GM19328 (cell line): ENCODE results near the gene RHBDL1.
A peak's percentile ranks its signal among the peaks of the same experiment; 100 is the strongest.

Source experiments
- ATAC-seq: cut with Tn5 transposase; IDR thresholded peaks from one replicate; pipeline ENCODE4 v1.9.1; 2021; ENCODE audit warnings: mild to moderate bottlenecking, moderate library complexity; ENCODE audit not compliant: unreplicated experiment

RHBDL1 gene

DNA sequence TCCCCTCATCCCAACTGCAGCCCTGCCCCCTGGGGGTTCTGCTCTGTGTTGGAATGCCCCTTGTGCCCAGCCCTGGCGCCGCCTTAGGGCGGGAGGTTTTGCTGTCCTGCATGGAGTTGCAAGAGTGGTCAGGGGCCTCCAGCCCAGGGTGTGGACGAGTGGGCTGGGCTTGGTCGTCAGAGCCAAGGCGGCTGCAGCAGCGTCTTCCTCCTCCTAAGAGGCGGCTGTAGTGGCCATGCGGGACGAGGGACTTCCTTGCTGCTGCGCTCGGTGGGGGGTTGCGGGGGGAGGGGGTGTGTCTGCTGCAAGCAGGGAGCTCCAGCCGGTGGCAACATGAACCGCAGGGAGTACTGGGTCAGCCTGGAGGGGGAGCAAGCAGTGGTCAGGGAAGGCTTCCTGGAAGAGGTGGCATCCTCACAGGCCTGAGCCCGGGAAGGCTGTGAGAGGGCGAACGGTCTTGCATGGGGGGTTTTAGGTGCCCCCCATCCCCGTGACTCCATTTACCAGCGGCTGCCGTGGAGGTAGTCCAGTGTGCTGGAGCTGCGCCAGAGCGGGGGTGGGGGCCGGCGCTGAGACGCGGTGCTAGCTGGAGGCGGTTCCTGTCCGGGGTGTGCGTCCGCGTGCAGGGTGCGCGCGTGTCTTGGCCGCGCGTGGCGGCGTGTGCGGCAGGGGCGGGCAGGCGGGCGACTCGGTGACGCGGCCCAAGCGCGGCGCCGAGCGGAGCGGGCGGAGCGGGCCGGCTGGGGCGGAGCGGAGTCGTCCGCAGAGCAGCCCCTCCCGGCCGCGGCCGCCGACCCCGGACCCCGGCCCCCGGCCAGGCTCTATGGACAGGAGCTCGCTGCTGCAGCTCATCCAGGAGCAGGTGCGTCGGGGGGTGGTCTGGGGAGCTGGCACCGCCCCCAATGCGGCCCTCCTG, at the start of gene RHBDL1:
Gene RHBDL1 (plus strand): TSS at position 704 of the 916 bp plus-strand sequence. CDS start 120 bp downstream, at position 824.
- ATAC-seq: no peak

DNA sequence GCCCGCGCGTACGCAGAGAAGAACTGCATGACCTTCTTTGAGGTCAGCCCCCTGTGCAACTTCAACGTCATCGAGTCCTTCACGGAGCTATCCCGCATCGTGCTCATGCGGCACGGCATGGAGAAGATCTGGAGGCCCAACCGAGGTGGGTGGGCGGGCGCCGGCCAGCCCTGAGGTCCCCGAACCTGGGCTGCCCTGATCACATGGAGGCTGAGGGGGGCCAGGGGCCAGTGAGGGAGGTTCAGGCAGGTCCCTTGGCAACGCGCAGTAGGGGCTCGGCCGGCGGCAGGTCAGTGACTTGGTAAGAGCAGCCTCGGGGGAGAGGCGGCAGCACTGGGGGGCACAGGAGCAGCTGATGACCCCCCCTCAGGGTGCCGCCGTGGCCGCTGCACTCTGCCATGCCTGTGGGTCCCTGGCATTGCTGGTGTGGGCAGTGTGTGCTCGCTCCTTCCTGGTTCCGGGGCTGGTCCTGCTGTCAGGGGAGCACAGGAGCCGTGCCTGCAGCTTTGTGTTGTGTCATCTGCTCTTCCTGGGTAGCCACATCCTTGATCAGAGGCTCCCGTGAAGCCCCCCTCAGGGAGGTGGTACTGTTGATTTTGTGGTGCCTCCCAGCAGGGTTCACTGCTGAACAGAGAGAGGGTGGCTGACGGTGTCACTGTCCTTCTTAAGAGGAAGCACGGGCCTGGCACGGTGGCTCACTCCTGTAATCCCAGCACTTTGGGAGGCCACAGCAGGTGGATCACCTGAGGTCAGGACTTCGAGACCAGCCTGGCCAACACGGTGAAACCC, 49.3 kb upstream of the RHBDL1 start:
- no peak for ATAC-seq

DNA sequence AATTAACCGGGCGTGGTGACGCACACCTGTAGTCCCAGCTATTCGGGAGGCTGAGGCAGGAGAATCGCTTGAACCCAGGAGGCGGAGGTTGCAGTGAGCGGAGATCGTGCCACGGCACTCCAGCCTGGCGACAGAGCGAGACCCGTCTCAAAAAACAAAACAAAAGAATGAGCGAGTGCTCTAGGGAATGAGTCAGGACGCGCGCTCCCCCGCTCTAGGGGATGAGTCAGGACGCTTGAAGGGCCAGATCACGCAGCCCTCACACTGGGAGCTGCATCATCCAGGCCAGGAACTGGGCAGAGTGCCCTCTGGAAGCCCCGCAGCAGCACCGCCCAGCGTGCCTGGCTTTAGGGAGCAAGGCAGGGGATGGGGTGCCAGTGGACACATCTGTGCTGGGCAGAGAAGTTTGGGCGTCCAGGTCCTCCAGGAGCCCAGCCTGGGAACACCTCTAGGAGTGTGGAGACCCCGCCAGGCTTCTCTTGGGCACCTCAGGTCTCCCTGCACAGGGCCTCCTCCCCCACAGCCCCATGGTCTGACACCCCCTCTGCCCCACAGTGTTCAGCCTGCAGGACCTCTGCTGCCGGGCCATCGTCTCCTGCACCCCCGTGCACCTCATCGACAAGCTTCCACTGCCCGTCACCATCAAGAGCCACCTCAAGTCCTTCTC, 48.6 kb upstream of the RHBDL1 start:
- ATAC-seq: no peak

DNA sequence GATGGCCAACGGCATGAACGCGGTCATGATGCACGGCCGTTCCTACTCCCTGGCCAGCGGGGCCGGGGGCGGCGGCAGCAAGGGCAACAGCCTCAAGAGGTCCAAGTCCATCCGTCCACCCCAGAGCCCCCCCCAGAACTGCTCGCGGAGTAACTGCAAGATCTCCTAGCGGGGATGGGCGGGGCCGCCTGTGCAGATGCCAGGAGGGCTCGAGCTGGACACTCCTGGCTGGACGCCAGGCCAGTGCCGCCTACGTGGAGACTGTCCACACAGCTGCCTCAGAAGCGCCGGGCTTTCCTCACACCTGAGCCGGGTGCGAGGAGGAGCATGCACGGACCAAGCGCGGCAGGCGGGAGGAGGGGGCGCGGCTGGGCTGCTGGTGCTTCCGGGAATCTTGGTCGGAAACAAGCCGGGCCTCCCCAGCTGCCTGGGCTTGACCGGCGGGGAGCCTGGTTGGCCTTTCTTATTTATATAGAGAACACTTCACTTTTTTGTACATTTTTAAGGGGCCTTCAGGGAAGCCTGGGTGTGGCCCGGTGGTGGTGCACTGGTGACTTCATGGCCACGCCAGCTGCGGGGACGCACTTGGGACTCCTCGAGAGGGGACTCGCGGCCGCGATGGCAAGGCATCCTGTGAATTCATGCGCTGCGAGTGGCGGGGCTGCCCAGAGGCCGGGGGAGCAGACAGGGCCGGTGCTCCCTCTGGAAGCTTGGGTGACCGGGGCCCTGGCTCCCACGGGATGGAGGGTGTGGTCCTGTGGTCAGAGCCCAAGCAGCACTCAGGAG, 47.8 kb upstream of the RHBDL1 start:
- no peak for ATAC-seq

DNA sequence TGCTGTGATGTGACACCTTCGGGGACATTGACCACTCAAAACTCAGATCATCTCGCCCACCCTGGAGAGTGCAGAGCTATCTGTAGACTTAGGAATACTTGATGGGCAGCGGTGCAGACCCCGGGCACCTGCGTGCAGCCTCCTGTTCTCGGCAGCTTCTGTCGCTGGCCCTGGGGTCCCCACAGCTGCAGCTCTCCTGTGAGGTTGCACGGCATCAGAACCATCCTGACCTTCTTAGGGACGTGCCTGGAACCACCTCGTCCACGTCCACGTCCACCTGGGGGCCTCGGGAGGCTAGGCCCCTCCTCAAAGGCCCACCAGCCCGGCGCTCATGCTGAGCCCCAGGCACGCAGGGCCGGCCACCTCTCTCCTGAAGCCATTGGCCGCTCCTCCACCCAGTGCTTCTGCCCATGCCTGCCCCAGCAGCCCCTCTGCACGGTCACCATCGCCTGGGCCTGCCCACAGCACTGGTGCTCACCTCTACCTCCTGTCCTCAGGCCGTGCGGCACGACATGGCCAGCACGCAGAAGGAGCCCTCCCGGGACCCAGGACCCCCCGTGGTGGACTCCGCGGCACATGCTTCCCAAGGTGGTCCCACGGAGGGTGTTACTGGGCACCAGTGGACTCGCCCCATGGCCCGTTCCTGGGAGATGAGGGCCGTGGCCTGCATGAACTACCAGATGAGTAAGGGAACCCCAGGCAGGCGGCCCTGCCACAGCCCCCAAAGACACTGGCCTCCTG, 47.0 kb upstream of the RHBDL1 start:
- no peak for ATAC-seq

DNA sequence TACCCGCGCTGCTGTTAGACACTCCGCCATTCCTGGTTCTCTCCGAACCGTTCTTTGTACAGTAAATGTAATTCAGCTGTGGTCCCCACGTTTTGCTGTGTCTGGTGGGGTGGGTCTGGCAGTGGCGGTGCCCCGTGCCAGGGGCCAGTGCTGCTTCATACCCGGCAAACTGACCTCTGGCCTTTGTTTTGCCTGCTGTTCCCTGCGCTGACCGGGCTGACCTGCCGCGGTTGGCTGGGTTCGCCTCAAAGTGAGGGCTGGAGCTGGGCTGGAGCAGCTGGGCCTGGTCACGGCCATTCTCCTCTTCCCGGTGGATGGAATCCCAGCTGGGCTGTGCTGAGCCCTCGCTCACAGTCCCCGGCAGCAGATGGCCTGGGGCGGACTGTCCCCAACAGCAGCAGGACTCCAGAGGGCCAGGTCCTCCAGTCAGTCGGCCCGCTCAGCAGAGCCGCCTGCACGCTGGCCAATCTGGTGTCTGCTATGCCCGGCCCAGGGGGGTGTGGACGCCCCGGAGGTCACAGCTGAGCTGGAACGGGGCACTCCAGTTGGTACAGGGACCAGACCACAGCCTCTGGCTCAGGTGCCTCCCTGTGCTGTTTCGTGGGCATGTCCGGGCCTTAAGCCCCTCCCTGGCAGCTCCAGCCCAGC, 46.2 kb upstream of the RHBDL1 start:
- no peak for ATAC-seq

DNA sequence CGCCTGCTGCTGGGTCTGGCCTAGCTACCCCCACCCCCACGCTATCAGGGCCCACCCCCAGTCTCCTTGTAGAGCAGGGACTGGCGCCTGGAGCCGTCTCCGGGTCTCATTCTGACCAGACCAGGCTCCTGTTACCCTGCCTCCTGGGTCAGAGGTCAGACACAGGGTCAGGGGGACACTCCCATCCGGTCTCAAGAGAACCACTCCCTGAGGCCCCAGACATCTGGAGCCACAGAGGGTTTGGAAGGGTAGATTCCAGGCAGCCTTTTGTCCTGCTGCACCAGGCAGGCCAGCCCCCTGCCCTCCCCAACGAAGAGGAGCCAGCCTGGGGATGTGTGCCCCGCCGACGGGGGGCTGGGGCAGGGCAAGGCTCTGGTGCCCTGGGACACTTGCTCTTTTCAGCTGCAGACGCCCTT, 45.6 kb upstream of the RHBDL1 start:
- ATAC-seq: no peak

DNA sequence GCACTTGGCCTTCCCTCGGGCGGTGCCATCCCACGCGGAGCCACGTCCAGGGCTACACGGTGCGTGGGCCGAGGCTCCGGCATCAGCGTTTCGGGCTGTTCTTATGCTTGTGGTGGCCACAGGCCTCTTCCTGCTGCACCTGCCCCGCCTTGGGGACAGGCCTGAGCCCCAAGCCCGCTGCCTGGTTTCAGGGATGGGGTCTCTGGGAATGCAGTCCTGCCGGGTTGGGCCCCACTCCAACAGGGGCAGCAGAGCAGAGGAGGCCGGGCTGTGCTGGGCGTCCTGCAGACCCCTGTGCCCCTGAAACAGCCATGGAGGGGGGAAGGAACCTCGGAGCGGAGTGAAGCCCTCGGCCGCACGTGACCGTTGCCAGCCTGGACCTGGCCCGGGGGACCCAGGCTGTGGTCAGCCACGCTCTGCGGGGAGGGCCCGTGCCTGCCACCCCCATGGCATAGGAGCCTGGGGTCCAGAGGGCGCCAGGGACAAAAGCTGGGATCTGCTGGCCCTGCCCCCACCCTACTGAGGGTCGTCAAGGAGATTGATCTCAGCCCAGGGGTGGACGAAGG, 45.1 kb upstream of the RHBDL1 start:
- no peak for ATAC-seq

DNA sequence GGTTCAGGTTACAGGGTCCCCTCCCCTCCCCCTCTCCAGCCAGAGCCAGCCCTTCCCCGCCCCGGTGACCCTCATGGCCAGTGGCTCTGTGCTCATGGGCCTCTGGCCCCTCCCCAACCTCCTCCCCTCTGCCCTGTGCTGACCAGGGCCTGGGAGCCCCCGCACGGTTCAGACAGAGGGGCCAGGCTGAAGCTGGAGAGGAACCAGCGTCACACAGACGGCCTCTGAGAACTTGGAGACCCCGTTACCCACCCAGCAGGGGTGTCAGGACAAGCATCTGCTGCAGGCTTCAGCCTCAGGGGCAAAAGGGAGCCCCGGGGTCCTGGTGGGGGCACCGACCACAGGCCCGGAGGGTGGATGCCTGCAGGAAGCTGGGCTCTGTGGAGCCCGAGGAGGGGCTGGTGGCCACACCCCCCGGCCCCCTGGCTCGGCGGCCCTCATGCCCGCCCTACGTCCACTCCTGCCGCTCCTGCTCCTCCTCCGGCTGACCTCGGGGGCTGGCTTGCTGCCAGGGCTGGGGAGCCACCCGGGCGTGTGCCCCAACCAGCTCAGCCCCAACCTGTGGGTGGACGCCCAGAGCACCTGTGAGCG, 44.6 kb upstream of the RHBDL1 start, which contains the start of gene WFIKKN1:
Gene WFIKKN1 (plus strand): TSS at position 171 of the 591 bp plus-strand sequence. CDS start 269 bp downstream, at position 440.
- ATAC-seq: no peak

DNA sequence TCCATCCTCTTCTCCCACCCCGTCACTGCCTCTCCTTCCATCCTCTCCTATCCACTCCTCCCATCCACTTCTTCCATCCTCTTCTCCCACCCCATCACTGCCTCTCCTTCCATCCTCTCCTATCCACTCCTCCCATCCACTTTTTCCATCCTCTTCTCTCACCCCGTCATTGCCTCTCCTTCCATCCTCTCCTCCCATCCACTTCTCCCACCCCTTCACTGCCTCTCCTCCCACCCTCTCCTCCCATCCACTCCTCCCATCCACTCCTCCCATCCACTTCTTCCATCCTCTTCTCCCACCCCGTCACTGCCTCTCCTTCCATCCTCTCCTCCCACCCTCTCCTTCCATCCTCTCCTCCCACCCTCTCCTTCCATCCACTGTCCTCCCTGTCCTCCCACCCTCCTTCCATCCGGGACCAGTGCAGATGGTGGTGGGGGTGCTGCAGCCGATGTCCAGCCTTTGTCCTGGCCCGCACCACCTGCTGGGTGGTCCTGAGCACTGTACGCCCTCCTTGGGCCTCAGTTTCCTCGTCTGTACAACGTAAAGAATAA, 43.6 kb upstream of the RHBDL1 start:
- no peak for ATAC-seq

DNA sequence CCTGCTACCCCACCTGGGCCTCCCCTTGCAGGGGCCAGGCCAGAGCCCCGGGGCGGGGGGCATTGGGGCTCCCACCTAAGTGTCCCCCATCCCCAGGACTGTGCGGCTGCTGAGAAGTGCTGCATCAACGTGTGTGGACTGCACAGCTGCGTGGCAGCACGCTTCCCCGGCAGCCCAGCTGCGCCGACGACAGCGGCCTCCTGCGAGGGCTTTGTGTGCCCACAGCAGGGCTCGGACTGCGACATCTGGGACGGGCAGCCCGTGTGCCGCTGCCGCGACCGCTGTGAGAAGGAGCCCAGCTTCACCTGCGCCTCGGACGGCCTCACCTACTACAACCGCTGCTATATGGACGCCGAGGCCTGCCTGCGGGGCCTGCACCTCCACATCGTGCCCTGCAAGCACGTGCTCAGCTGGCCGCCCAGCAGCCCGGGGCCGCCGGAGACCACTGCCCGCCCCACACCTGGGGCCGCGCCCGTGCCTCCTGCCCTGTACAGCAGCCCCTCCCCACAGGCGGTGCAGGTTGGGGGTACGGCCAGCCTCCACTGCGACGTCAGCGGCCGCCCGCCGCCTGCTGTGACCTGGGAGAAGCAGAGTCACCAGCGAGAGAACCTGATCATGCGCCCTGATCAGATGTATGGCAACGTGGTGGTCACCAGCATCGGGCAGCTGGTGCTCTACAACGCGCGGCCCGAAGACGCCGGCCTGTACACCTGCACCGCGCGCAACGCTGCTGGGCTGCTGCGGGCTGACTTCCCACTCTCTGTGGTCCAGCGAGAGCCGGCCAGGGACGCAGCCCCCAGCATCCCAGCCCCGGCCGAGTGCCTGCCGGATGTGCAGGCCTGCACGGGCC, 42.8 kb upstream of the RHBDL1 start:
- ATAC-seq: no peak

DNA sequence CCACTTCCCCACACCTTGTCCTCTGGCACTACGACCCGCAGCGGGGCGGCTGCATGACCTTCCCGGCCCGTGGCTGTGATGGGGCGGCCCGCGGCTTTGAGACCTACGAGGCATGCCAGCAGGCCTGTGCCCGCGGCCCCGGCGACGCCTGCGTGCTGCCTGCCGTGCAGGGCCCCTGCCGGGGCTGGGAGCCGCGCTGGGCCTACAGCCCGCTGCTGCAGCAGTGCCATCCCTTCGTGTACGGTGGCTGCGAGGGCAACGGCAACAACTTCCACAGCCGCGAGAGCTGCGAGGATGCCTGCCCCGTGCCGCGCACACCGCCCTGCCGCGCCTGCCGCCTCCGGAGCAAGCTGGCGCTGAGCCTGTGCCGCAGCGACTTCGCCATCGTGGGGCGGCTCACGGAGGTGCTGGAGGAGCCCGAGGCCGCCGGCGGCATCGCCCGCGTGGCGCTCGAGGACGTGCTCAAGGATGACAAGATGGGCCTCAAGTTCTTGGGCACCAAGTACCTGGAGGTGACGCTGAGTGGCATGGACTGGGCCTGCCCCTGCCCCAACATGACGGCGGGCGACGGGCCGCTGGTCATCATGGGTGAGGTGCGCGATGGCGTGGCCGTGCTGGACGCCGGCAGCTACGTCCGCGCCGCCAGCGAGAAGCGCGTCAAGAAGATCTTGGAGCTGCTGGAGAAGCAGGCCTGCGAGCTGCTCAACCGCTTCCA, 42.0 kb upstream of the RHBDL1 start:
- no peak for ATAC-seq

DNA sequence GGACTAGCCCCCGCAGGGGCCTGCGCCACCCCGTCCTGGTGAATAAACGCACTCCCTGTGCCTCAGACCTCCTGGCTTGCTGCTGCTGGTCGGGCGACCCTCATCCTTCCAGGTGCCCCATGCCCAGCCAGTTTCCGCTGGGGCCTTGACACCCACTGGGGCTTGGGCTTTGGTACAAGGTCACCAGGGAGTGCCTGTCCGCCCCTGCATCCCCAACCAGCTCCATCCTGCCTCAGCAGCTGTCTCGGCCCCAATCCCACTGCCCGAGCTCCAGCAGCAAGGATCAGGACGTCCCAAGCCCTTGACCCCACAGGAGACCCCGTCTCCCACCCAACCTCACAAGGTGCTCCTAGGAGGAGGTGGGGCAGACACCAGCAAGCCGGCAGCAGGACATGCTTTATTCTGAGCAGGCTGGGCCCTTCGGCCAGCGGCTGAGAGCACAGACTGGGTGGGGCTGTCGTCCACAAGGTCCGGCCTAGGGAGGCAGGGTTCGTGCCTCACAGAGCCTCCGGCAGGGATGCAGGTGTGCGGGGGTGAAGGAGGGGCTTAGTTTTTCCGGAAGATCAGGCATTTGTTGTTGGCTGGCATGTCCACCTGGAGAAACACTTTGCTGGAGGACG, 41.3 kb upstream of the RHBDL1 start:
- ATAC-seq: no peak

DNA sequence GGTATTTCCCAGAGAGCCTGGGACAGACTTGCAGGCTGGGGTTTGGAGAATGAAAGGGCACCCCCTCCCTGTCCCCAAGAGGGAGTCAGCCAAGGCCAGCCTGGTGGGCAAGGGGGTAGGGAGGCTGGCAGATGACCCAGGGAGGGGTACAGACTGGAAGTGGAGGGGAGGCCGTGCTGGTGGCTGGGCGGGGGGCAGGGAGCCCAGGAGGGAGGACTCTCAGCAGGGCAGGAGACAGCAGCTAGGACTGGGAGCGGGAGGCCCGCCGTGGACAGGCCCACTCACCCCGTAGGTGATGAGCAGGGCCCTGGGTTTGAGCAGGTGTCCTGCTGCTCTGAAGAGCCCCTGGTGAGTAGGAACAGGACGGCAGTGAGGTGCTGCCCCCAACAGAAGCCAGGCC, 40.5 kb upstream of the RHBDL1 start:
- no peak for ATAC-seq

DNA sequence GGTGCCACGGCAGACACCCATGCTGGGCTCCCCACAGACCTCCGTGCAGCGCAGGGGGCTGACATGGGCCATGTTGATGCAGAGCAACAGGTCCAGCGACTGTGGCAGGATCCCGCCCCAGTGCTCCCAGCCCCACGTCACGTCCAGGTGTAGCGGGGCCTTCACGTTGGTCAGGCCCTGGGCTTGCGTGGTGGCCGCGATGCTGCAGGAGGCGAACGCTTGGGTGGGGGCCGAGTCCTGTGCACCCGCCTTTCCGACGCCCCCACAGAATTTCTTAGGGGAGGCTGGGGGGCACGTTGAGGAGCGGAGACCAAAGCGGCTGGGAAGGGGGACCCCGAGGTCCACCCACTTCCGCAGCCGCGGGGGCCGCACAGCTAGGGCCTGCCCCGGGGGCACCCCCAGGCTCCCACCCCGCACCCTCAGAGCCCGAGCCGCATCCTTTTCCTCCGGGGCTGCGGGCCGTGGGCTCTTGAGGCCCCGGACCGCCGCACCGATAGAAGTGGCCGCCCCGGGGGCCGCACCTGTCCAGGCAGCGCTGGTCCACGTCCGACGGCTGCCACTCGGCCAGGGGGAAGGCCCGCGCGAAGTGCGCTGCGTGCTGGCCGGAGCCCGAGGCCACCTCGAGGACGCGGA, 39.8 kb upstream of the RHBDL1 start:
- peak; percentile 8 for ATAC-seq
